ENCODE measurements around the gene MARK2.

MARK2 gene

DNA sequence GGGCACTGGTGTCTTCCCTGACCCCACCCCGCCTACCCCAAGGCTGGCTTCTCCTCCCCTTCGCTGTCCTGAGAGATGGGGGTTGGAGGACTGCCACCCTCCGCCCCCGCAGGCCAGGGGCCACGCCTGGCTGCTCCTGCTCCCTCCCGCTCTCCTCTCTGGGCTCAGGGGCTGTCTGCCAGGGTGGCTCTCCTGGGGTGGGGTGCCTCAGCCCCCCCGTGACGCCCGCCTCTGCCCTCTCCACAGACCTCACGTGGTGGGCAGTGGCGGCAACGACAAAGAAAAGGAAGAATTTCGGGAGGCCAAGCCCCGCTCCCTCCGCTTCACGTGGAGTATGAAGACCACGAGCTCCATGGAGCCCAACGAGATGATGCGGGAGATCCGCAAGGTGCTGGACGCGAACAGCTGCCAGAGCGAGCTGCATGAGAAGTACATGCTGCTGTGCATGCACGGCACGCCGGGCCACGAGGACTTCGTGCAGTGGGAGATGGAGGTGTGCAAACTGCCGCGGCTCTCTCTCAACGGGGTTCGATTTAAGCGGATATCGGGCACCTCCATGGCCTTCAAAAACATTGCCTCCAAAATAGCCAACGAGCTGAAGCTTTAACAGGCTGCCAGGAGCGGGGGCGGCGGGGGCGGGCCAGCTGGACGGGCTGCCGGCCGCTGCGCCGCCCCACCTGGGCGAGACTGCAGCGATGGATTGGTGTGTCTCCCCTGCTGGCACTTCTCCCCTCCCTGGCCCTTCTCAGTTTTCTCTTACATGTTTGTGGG is 69.9 kb downstream of the MARK2 start:
- DNase-seq (ENCODE audit: low read depth, low spot score): no peak

DNA sequence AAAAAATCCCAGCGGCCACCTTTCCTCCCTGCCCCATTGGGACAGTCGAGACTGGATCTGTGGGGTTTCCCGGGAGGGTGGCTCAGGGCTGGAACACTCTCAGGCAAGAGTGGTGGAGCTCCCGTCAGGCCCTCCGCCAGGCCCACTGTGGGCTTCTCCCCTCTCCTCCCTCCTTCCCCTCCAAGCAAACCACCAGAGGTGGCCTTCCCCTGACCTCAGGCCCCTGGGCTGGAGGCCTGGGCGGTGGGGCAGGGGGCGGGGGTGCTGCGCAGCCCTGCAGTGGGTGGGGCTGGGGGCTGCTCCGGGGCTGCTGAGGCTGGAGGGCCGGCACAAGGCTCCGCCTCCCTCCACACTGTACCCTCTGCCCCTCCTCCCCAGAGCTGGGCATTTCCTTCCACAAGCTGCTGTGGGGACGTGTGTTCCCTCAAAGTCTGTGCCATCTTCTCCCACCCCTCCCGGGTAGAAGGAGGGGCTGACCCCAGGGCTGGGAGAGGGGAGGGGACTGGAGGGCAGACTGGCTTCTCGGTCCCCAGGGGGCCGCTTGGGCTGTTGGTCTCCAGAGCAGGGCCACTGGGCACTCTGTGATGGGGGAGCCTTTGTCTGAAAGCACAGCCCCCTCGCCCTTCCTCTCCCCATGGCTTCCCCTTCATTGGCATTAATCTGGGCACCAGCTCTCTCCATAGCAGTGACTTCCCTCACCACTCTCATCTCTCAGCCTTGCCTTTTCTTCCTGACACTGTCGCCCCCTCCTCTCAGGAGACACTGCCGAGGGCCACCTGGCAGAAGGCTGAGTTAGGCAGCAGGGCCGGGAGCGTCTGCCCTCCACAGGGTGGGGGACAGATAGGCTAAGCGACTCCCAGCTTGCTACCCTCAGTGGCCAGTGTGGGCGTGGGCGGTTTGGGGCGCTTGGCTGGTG is 70.9 kb downstream of the MARK2 start:
- DNase-seq (ENCODE audit: low read depth, low spot score): no peak

DNA sequence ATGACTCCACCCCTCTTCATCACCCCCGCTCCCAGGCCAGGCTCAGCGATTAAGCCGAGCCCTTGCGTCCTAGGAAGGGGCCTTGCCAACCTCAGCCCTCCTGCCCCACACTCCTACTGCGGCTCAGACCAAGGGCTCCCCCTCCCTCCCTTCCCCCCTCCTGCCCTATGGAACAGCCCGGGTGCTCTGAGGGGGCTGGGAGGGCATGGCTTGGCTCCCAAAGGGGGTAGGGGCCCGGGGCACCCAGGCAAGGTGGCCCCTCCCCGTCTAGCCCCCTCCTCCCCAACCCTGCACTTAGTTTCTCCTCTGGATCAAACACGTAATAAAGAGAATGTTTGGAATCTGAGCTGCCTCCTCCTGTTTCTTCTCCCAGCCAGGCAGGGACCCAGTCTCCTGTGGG is 71.8 kb downstream of the MARK2 start:
- DNase-seq (ENCODE audit: low read depth, low spot score): no peak

DNA sequence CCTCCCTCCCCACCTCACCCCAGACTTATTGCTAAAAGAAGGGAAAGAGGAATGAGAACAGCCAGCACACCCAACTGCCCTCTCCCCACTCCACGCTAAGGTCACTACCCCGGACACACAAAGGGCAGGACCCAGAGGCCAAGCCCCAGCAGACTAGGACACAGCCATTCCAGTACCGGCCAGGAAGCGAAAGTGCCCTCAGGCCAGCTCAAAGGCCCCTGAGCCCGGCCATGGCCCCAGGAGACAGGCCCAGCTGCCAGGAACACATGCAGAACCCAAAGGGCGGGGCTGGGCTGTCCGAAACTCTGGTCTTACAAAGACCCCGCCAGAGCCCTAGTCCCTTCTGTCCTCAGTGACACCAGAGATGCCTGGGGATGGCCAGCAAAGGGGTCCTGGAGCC is 72.5 kb downstream of the MARK2 start:
- no peak for DNase-seq (ENCODE audit: low read depth, low spot score)

DNA sequence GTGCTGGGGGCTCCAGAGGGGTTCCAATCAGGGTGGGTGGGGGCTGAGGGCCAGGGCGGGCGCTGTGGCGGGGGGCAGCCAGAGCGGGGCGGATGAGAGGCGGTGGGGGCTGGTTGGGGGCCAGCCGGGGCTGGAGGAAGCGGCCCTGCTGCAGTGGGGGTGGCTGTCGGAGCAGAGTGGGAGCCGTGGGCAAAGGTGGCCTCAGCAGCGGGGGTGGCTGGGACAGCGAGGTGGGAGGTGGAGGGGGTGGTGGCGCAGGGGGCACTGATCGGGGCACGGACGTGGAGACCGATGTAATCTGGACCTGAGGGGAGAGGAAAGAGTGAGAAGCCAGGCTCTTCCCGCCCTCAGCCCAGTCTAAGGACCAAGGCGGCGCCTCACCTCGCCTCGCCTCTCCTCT is 73.0 kb downstream of the MARK2 start:
- no peak for DNase-seq (ENCODE audit: low read depth, low spot score)

DNA sequence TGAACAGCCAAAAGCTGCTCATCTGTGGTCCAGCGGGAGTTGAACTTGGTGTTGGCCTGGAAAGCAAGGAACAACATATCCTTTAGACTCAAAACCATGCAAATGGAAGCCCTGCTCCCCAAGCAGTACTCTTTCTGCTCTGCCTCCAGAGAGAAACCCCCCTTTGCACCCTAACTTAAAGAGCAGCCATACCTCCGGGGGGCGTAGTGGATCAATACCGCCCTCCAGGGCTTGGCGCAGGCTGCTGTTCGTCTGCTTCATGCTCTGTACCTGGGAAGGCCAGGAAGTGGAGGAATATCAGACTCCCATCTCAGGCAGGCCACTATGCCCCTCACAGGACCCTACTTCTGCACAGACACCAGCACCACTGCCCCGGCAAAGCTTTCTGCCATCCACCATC is 73.8 kb downstream of the MARK2 start:
- no peak for DNase-seq (ENCODE audit: low read depth, low spot score)

DNA sequence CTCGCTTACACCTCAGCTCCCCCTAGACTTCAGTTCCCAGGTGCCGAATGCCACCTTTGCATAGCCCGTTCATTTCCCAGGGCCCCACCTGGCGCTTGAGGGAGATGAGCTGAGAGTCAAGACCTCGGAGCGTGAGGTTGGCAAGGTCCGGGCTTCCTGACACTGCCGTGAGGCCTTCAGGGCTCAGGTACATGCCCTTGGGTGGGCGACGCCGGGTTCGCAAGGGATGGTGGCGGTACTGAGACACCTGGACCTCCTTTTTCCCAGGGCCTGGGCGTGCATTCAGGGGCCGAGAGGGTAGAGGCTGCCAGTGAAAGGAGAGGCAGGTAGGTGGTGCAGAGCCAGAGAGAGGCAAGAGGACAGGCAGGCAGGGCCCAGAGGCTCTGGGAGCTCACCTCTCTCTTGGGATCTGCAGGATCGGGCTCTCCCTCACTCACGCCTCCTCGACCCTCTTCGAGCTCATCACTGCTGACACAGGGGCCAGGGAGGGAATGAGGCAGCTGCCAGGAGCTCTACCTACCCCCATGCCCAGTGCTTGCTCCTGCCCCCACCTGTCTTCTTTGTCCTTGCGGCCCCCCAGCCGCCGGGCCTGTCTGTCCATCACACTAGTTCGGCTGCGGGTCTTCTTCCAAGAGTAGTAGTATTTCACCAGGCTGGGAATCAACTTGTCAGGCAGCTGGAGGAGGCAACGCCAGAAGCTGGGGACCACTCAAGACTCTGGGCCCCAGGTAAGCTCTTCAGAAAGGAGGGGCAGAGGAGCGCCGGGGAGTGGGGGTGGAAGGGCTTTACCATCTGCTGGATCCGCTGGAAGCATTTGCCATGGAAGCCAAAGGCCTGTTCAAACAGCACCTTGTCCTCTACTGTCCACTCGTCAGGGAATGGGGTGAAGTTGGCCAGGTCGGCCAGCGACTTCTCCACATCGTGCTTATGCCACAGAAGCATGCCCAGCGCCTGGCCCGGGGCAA is 75.2 kb downstream of the MARK2 start:
- no peak for DNase-seq (ENCODE audit: low read depth, low spot score)

DNA sequence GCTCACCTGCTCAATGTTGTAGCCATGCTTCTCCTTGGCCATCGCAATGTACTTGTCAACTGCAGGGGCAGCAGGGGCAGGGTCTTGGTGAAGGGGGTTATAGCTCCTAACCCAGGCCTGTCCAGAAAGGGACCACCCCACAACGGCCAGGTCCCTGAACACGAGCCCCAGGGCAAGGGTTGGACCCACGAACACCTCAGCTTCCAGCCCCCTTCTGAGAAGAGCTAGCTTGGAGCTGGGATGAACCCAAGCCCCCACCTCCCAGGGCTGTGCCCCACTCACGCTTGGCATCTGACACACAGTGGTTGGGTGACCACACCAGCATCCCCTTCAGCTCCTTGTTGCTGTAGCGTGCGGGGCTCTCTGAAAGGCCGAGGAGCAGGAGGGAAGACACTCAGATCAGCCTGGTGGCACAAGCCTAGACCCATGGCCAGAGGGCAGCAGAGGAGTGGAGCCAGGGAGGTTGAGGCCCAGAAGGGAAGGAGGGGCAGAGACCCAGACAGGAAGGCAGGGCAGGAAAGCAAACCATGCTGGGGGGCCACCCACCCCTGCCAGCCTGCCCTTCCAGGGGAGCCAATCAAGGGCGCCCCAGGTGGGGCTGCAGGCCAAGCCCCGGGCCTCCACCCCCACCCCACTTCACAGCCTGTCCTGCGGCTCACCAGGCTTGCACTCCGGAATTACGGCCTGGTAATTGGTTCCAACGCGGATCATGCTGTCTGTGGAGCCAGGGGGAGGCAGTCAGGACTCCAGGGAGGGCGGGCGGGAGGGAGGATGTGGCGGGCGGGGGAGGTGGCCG is 76.2 kb downstream of the MARK2 start:
- DNase-seq (ENCODE audit: low read depth, low spot score): no peak

DNA sequence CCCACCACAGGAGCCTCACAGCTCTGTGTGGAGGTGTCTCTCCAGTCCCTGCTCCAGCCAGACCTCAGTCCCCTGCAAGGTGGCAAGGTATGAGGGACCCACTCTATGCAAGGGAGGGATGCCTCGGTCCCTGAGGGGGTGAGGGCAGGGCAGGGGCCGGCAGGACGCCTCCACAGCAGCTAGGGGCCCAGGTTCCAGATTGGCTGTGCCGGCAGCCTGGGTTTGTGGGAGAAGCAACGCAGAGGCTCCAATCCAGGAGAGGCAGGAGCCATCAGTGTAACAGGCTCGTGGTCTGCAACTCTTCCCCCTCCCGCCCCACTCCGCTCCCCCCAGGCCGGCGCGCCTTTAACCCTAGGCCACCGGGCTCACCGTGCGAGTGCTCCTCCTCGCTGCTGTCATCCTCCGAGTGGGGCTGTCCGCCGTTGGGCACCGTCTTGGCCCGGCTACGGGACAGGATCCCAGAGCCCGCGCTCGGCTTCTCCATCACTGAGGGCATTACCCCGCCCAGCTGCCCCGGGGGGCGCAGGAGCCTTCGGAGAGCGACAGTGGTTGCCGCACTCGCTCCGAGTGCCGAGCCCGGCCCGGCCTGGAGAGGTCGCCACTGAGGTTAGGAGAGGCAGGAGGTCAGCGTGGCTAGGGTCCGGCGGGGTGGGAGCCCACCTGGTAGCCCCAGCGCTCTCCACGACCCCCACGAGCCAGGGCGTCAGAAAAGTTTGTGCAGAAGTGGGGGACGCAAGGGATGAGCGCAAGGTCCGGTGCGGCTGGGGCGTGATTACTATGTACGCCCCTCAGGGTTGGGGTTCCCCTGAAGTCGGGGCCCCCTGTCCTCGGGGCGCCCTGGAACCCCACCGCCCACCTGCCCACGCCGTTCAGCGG is 77.3 kb downstream of the MARK2 start:
- no peak for DNase-seq (ENCODE audit: low read depth, low spot score)

DNA sequence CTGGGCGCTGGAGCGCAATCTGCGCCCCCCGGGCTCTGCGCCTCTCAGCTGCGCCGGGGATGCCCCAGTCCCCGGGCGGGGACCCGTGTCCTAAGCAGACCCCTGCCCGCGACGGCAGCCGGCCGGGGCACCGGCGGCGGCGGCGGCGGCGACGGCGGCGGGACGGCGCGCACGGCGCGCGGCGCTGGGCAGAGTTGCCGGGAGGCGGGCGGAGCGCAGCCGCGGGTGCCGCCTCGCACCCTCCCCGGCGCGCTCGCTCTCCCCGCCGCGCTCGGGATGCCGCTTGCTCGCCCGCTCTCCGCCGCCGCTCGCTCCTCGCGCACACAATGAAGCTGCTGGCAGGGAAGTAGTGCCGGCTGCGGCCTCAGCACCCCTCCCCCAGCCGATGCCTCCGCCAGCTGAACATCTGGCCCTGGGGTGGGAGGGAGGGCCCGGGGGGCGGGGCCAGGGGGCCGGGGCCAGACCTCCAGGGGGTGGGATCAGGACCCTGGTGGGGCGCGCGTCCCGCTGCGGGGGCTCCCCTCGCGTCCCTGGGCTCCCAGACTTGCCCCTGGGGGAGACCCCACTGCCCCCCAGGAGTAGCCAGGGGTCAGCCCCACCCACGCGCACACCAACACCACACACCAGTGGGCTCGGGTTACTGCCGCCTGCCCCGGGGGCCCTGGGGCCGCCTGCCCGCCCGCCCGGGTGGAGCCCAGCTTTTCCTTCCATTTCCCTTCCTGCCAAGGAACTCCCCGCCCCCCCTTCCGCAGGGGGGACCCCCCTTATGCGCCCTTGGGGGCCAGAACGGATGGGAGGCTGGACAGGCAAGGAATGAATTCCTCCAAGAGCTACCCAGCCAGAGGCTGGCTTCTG is 78.2 kb downstream of the MARK2 start, which contains the start of gene RCOR2:
Gene RCOR2 (minus strand): TSS at position 328 of the 855 bp plus-strand sequence. CDS start 708 bp downstream, outside the sequence.
- no peak for DNase-seq (ENCODE audit: low read depth, low spot score)

DNA sequence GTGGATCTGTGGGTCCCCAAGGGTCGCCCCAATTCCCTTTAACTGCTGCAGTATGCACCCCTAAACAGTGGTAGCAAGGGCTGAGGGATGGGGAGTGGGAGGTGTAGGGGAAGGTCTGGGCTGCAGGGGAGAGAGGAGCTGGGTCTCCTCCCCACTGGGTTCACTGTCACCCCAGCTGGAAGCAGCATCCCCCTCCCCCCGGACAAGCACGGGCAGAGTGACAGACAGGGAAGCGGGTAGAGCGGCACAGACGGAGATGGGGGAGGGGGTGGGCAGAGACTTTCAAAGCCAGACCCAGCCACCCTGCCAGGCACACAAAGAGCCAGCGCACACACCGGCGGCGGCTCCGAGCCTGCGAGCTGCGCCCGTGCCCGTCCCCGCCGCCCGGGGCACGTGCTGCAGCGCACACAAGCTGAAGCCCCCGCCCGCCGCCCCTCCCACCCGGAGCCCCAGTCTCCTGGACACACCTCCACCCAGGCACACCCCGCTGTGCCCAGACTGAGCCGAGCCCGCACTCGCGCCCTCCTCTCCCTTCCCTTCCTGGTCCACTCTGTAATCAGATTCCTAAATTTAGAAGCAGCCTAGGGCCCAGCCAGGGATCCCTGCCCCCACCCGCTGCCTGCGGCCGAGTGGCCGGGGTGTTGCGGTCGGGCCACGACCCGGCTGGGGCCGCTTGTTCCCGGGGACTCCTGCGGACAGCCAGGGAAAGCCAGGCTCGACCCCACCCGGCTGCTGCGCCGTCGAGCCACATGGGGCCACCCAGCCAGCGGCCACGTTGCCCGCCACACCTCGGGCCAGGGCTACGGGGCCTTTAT is 79.0 kb downstream of the MARK2 start:
- DNase-seq (ENCODE audit: low read depth, low spot score): no peak

DNA sequence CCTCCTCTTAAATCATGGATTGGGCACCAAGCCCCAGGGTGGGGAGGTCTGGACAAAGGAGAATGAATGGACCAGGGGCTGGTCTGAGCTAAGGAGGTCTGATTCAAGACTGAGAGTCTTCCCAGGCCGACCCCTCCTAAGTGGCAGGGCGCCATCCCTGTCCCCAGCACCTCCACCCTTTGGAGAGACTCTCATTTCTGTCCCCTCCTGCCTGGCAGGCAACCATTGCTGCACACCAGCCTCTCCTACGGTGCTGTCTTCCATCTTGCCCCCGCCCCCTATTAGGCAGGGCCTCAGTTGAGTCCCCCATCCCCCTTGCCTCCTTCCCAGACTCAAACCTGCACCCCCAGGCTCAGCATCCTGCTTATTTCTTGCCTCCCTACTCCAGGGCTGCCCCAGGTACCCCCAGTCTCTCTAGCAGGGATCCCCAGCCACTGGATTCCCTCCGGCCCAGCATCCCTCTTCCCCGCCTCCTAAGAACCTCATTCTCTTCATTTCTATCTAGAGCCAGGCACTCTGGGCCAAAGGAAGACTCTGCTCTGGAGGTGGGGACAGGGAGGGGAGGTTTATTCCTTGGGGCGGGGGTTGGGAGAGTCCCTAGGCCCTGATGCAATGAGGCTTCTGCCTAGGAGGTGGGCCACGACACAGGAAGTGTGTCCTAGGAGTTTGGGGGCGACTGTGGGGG is 79.7 kb downstream of the MARK2 start:
- DNase-seq (ENCODE audit: low read depth, low spot score): no peak

DNA sequence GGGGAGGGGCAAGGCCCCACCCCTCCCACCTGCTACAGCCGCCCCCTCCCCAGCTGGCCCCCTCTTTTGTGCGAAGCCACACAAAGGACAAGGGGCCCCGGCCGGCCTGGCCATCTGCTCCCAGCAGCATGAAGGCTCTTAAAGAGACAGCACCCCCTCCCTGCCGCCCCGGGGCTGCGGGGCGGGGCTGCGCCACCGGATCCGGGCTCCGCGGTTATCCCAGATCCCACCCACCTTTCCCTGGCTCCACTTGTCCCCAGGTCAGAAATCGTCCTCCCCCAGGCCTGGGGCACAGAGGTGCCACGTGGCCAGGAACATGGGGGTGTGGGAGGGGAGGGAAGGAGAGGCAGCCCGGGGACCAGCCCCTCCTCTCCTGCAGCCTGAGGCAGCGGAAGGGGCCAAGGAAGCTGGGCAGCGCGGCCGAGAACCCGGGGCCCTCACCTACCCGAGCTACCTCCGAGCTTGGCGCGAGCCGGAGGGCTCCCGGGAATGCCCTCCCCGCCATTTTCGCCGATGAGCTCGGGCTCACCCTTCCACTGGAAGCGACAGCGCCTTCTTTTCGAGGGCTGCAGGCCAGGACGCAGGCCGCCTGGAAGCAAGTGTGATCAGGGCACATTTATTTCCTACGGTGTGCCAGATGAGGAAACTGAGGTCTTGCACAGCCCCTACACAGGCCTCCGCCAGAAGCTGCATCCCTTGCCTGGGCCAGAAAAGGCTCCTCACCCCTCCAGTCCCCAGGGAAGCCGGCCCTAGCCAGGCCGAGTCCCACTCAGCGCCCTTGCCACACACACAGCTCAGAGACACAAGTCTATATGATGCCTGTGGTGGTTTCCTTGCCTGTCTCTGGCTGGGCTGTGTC is 80.6 kb downstream of the MARK2 start:
- DNase-seq (ENCODE audit: low read depth, low spot score): no peak

DNA sequence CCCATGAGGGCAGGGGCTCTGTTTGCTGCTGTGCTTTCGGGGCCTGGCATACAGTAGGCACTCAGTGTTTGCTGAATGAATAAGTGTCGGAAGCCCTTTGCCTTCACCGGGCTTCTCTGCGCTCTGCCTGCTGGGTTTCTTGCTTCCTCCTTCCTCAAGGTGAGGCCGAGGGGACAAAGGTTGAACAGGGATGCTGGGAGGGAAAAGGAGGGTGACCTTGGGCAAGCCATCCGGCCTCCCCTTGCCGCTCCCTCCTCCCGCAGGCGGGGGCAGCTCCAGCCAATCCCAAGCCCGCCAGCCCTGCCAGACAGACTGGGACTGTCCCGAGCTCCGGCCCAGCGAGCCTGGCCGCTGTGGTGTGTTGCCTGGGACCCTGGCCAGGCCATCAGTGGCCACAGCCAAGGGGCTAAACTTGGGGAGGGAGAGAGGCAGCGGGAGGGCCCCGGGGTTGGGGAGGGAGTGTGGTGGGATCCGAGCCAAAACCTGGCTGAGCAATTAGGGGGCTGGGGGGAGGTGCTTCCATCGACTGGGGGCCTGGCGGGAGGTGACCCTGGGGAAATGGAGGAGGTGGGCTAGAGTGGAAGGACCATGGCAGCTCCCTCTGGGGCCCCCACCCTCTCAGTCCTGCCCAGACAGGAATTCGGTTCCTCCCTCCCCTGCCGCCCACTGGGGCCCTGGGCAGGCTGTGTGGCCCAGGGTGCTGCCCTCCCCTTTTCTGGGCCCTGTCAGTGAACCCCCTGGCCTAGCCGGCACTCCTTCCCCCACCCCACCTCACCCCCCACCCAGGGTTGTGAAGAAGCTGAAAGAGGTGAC is 81.4 kb downstream of the MARK2 start:
- no peak for DNase-seq (ENCODE audit: low read depth, low spot score)

DNA sequence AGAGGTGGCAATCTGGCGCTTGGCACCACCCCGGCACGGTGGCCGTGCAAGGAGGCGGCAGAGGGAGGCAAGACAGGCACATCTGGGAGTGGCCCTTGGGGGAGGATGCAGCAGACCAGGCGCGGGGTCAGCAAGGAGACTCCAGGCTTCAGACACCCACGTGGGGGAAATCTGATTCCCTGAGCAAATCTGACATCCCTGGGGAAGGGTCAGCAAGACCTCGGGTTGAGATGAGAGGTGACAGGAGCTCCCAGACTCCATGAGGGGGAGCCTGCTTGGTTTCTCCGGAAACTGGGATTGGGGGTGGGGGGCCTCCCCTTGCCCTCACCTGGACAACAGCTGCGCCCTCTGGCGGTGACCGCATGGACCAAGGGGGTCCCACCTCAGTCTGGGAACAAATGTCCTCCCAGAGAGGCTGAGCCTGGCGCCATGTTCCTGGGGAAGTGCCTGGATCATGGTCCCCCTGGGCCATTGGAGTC is 82.1 kb downstream of the MARK2 start:
- DNase-seq (ENCODE audit: low read depth, low spot score): no peak

Data from activated CD4-positive, CD25-positive, alpha-beta regulatory T cell treated with anti-CD3 and anti-CD28 coated beads, Interleukin-2, amount 50 U/mL, for 16 hours (primary cell).